A549 (cell line): Measurements from ENCODE around the gene MAPK12. TPM values are rescaled to one million over a fixed set of nuclear protein-coding genes. Genes with fewer than 3 reads are reported as not detected.

Experiments
- ATAC-seq, 2 experiments: fragments of 200-7000 bp in 1 of 2; fragments of >200 bp in 1 of 2; cut with Nextera tagmentation in 1 of 2; cut with Tn5 transposase in 1 of 2; 3 replicates each; pipeline versions ENCODE4 v1.8.0 to v1.9.1; 2018 to 2020; ENCODE audit warnings: mild to moderate bottlenecking in 1 of 2, moderate library complexity in 1 of 2
- CTCF ChIA-PET: fragments of 300-600 bp; sonication (Branson Sonifier 250); formaldehyde crosslinking; extraction: SDS; loops from one replicate; lab custom pipeline; 2021; ENCODE audit warnings: antibody characterized with exemption, inconsistent platforms; lab: Yijun Ruan, JAX
- POLR2A ChIA-PET: fragments of 350-600 bp; formaldehyde crosslinking; extraction: SDS; loops from one replicate; lab custom pipeline; 2021; ENCODE audit warnings: antibody characterized with exemption, inconsistent platforms; lab: Yijun Ruan, JAX
- DNase-seq, 2 experiments: peaks; one replicate each; pipeline versions ENCODE4 v3.0.0 to v3.0.0-alpha.2; 2011 to 2016; ENCODE audit warnings: low read depth in 1 of 2, low spot score in 1 of 2
- FAIRE-seq: peaks from 2 replicates; lab custom pipeline; 2011; peaks lifted over from hg19 to GRCh38; lab: Jason Lieb, UNC
- H3K27ac ChIP-seq, 2 experiments: fragments of >200 bp; sonication (Bioruptor Twin); formaldehyde crosslinking; 3 replicates each; pipeline ENCODE4 v1.5.1; 2016 to 2017
- H3K4me1 ChIP-seq: fragments of >200 bp; sonication (Bioruptor Twin); formaldehyde crosslinking; 3 replicates; pipeline ENCODE4 v1.6.1; 2016
- H3K4me2 ChIP-seq: fragments of >200 bp; sonication (Bioruptor Twin); formaldehyde crosslinking; 3 replicates; pipeline ENCODE4 v1.6.1; 2016
- H3K4me3 ChIP-seq: fragments of >200 bp; sonication (Bioruptor Twin); formaldehyde crosslinking; 3 replicates; pipeline ENCODE4 v1.5.1; 2016
- H3K9me3 ChIP-seq: fragments of >200 bp; sonication (Bioruptor Twin); formaldehyde crosslinking; 3 replicates; pipeline ENCODE4 v1.6.1; 2016
- CBX8 ChIP-seq: fragments of 200-600 bp; sonication (generic); IDR thresholded peaks from 2 replicates; pipeline ENCODE4 v1.6.1; 2016
- CHD2 ChIP-seq: fragments of 150-350 bp; IDR thresholded peaks from 2 replicates; pipeline ENCODE4 v1.6.1; 2014; ENCODE audit warnings: low read length; ENCODE audit not compliant: partially characterized antibody
- FOSB ChIP-seq: fragments of 250-450 bp; sonication (Bioruptor Pico); IDR thresholded peaks from 2 replicates; pipeline ENCODE4 v1.5.0; 2020; ENCODE audit warnings: mild to moderate bottlenecking, moderate library complexity
- FOSL2 ChIP-seq, 2 experiments: fragments of 450-650 bp in 1 of 2; fragments of >200 bp in 1 of 2; sonication (Bioruptor Twin) in 1 of 2; formaldehyde crosslinking; IDR thresholded peaks; 2 replicates each; pipeline versions ENCODE4 v1.5.0 to v1.6.1; 2016 to 2020; ENCODE audit warnings: mild to moderate bottlenecking in 1 of 2, moderate library complexity in 1 of 2
- FOXS1 ChIP-seq: fragments of 250-450 bp; sonication (Bioruptor Pico); IDR thresholded peaks from 2 replicates; pipeline ENCODE4 v1.5.0; 2020; ENCODE audit warnings: mild to moderate bottlenecking, moderate library complexity
- GATA3 ChIP-seq: IDR thresholded peaks from 2 replicates; pipeline ENCODE4 v1.6.1; 2012; ENCODE audit warnings: borderline replicate concordance
- HDAC2 ChIP-seq: fragments of 200-600 bp; sonication (generic); IDR thresholded peaks from 2 replicates; pipeline ENCODE4 v1.6.1; 2016
- HEYL ChIP-seq: fragments of 250-450 bp; sonication (Bioruptor Pico); IDR thresholded peaks from 2 replicates; pipeline ENCODE4 v1.8.0; 2021; ENCODE audit warnings: mild to moderate bottlenecking, moderate library complexity
- MAZ ChIP-seq: fragments of 150-350 bp; IDR thresholded peaks from 2 replicates; pipeline ENCODE4 v1.6.1; 2014; ENCODE audit warnings: antibody characterized with exemption, low read depth, low read length, borderline replicate concordance
- NFE2L2 ChIP-seq: fragments of 150-350 bp; conservative IDR thresholded peaks from 2 replicates; pipeline ENCODE4 v1.6.1; 2014; ENCODE audit warnings: low read length
- POLR2A ChIP-seq: IDR thresholded peaks from 2 replicates; pipeline ENCODE4 v1.6.1; 2012; ENCODE audit warnings: mild to moderate bottlenecking, low read length
- POLR2AphosphoS2 ChIP-seq: conservative IDR thresholded peaks from 2 replicates; pipeline ENCODE4 v1.6.1; 2012; ENCODE audit warnings: low read length, improper control_type of control experiment, inconsistent platforms
- RAD21 ChIP-seq, 2 experiments: fragments of >200 bp in 1 of 2; sonication (Bioruptor Twin) in 1 of 2; formaldehyde crosslinking in 1 of 2; IDR thresholded peaks in 1 of 2; conservative IDR thresholded peaks in 1 of 2; 2 replicates in 1 of 2; 3 replicates in 1 of 2; pipeline ENCODE4 v1.6.1; 2012 to 2018; ENCODE audit warnings: inconsistent platforms in 1 of 2
- RARB ChIP-seq: fragments of 250-450 bp; sonication (Bioruptor Pico); IDR thresholded peaks from 2 replicates; pipeline ENCODE4 v1.8.0; 2021; ENCODE audit warnings: mild to moderate bottlenecking, moderate library complexity
- RFX5 ChIP-seq: fragments of 450-650 bp; IDR thresholded peaks from 2 replicates; pipeline ENCODE4 v1.7.1; 2014; ENCODE audit warnings: antibody characterized with exemption, mild to moderate bottlenecking, moderate library complexity
- TP53 ChIP-seq: fragments of 250-450 bp; sonication (Bioruptor Pico); IDR thresholded peaks from 2 replicates; pipeline ENCODE4 v1.5.0; 2021; ENCODE audit warnings: mild to moderate bottlenecking, moderate library complexity
- ZC3H11A ChIP-seq: fragments of 450-650 bp; IDR thresholded peaks from 2 replicates; pipeline ENCODE4 v1.6.1; 2014; ENCODE audit warnings: antibody characterized with exemption, mild to moderate bottlenecking
- WGBS: methylation state at CpG from one replicate; pipeline ENCODE4 v1.1.6; 2017; ENCODE audit errors: missing lambda C conversion rate; 5-methylcytosine and 5-hydroxymethylcytosine counted together
- polyA plus RNA-seq, 4 experiments: library from polyadenylated mRNA; depleted of rRNA in 3 of 4; stranded (reverse); fragments of >200 nt; fragmentation: RNase III in 1 of 4; extraction: RNeasy Plus Mini Kit Qiagen cat#74134 plus additional on column Dnase treatment in 1 of 4; gene quantifications; 2 replicates in 3 of 4; 3 replicates in 1 of 4; pipeline ENCODE4 v1.2.3, GENCODE V29; 2011 to 2017
- TF ChIP-seq, protein P1 (sequence below): fragments of 250-450 bp; sonication (Bioruptor Pico); IDR thresholded peaks from 2 replicates; pipeline ENCODE4 v1.5.0; 2021; ENCODE audit warnings: mild to moderate bottlenecking, moderate library complexity, borderline replicate concordance
- TF ChIP-seq, protein P2 (sequence below): fragments of >200 bp; sonication (Bioruptor Twin); formaldehyde crosslinking; IDR thresholded peaks from 3 replicates; pipeline ENCODE4 v1.5.1; 2016
- TF ChIP-seq, protein P3 (sequence below): IDR thresholded peaks from 2 replicates; pipeline ENCODE4 v1.6.1; 2012
- TF ChIP-seq, protein P4 (sequence below): IDR thresholded peaks from 2 replicates; pipeline ENCODE4 v1.6.1; 2012; ENCODE audit warnings: low read depth, borderline replicate concordance

Gene MAPK12
- polyA plus RNA-seq, 2 of the 4 experiments (the other 2 are of a cell fraction): 12.5 to 25.8 TPM

DNA sequence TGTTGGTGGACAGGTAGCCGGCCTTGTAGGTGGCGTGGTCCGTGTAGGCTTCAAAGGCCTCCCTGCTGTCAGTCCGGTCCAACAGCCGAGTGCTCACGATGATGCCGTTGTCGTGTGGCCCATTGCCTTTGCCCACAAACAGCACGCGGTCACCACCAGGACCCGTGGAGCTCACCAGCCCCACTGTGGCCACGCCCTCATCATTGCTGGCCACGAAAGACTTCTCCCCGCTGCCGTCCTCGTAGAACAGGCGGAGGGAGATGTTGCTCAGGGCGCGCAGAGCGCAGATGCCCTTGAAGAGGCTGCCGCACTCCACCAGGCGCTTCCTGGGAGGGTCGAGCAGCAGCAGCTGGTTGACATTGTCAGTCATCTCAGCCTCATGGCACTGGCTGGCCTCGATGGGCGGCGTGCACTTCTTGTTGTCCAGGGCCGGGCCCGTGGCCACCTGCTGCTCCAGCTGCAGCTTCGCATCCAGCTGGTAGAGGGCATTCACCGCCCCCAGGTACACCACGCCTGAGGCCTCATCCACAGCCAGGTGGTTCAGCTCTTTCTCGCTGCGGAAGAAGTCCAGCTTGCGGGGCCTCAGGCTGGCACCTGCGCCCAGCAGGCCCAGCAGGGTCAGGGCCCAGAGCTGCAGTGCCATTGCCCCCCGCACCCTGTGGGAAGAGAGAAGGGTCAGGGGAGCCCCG lies 28.6 kb upstream of the MAPK12 start:
- DNase-seq (no peak), ATAC-seq (no peak), FAIRE-seq (no peak)
- Histone ChIP-seq H3K4me3 (no peak overlapping the region), H3K9me3 (no peaks in the 10 kb centered on the region), H3K27ac (no peak overlapping the region), H3K4me1 (peaks cover 25% of the 10 kb centered on the region), H3K4me2 (no peak overlapping the region)
- POLR2A ChIA-PET: no interaction called here
- TF ChIP-seq, protein P1, sequence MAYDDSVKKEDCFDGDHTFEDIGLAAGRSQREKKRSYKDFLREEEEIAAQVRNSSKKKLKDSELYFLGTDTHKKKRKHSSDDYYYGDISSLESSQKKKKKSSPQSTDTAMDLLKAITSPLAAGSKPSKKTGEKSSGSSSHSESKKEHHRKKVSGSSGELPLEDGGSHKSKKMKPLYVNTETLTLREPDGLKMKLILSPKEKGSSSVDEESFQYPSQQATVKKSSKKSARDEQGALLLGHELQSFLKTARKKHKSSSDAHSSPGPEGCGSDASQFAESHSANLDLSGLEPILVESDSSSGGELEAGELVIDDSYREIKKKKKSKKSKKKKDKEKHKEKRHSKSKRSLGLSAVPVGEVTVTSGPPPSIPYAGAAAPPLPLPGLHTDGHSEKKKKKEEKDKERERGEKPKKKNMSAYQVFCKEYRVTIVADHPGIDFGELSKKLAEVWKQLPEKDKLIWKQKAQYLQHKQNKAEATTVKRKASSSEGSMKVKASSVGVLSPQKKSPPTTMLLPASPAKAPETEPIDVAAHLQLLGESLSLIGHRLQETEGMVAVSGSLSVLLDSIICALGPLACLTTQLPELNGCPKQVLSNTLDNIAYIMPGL (CRISPR knock-in tag): no peak
- TF ChIP-seq RAD21 (conservative IDR thresholded peaks at IDR 0.05 in 1 of 2, IDR thresholded peaks at IDR 0.05 in 1 of 2) (no peak), FOSB (no peak), FOSL2 (IDR thresholded peaks at IDR 0.05) (no peak), FOSL2 (CRISPR knock-in tag; IDR thresholded peaks at IDR 0.05) (no peak), POLR2AphosphoS2 (no peak), HDAC2 (no peak)
- TF ChIP-seq, protein P2, sequence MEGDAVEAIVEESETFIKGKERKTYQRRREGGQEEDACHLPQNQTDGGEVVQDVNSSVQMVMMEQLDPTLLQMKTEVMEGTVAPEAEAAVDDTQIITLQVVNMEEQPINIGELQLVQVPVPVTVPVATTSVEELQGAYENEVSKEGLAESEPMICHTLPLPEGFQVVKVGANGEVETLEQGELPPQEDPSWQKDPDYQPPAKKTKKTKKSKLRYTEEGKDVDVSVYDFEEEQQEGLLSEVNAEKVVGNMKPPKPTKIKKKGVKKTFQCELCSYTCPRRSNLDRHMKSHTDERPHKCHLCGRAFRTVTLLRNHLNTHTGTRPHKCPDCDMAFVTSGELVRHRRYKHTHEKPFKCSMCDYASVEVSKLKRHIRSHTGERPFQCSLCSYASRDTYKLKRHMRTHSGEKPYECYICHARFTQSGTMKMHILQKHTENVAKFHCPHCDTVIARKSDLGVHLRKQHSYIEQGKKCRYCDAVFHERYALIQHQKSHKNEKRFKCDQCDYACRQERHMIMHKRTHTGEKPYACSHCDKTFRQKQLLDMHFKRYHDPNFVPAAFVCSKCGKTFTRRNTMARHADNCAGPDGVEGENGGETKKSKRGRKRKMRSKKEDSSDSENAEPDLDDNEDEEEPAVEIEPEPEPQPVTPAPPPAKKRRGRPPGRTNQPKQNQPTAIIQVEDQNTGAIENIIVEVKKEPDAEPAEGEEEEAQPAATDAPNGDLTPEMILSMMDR: no peak
- CTCF ChIA-PET: interaction anchor here (0.9 to 5.2 kb wide), 5 partner anchors 14 to 52 kb away, joined by 3 to 35 read pairs (median 4); no protein-coding TSS in a partner anchor
- WGBS: 96% methylated on average over 9 of the region's 37 CpGs

DNA sequence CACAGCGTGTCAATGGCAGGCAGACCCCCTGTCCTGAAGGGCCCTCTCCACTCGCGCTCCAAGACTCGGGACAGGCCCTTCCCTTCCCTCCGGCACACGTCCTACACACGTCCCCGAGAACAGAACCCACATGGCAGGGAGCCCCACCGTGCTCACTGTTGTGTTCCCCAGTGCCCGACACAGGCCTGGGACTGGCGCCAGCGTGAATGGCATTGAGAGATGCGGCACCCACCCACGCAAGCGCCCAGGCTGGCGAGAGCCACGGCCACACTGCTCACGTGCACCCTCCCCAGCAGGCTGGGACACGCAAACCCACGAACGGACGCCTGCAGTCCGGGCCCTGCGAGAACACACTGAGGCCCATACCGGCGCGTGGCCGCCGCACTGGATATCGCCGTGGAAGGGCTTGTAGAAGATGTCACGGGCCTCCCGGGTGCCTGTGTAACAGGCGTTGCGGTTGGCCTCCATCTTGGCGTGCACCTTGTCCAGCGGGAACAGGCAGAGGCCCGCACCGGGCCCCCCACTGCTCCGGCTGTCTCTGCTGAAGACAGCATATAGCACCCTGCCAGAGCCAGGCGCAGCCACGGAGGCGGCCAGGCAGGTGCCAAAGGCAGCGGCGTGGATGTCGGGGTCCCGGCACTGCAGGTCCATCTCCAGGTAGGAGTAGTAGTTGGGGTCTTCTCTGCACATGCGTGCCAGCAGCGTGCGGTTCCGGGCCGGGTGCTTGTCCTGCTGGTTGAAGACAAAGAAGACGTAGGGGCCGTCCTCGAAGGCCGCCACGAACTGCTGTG lies 27.9 kb upstream of the MAPK12 start:
- ATAC-seq (no peak), FAIRE-seq (no peak), DNase-seq (no peak)
- 100% methylated on average over 25 of the region's 57 CpGs for WGBS
- TF ChIP-seq POLR2A: no peak
- TF ChIP-seq ZC3H11A: no peak
- no peak overlapping the region for H3K4me3 ChIP-seq
- H3K27ac ChIP-seq: no peak overlapping the region
- peaks cover 19% of the 10 kb centered on the region for H3K4me1 ChIP-seq
- CTCF ChIA-PET: interaction anchor here (1.2 to 5.2 kb wide), 2 partner anchors 13 to 37 kb away, joined by 4 to 35 read pairs; no protein-coding TSS in a partner anchor
- H3K9me3 ChIP-seq: no peaks in the 10 kb centered on the region
- H3K4me2 ChIP-seq: no peak overlapping the region
- POLR2A ChIA-PET: no interaction called here

DNA sequence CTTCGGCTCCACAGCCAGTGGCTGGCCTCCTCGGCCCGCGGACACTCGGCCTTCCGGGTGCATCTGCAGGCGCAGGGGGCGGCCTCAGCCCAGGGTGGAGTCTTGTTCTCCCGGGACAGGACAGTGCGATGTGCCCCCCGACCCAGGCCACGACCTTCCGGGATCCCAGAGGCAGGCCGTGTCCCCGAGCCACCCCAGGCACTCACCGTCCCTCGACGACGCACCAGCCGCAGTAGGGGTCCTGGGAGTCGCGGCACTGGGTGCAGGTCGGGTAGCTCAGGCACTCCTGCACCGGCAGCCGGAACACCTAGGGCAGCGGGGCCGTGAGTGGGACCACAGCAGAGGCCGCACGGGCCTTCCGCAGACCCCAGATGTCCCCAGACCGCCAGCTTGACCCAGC lies 26.2 kb upstream of the MAPK12 start:
- FAIRE-seq: no peak
- WGBS: 94% methylated on average over 15 of the region's 31 CpGs
- Histone ChIP-seq H3K9me3 (no peaks in the 10 kb centered on the region), H3K4me2 (no peak overlapping the region), H3K4me1 (peaks cover 12% of the 10 kb centered on the region), H3K4me3 (no peak overlapping the region), H3K27ac (no peak overlapping the region)
- no peak for TF ChIP-seq GATA3
- TF ChIP-seq RAD21 (conservative IDR thresholded peaks at IDR 0.05 in 1 of 2, IDR thresholded peaks at IDR 0.05 in 1 of 2): no peak
- no peak for TF ChIP-seq RARB (CRISPR knock-in tag)
- TF ChIP-seq POLR2A: no peak
- no peak for TF ChIP-seq MAZ
- no peak for TF ChIP-seq FOSL2 (IDR thresholded peaks at IDR 0.05)
- no peak for TF ChIP-seq FOSL2 (CRISPR knock-in tag; IDR thresholded peaks at IDR 0.05)
- no peak for TF ChIP-seq FOXS1 (CRISPR knock-in tag)
- no peak for TF ChIP-seq TP53 (CRISPR knock-in tag)
- no peak for TF ChIP-seq CBX8
- TF ChIP-seq RFX5: no peak
- TF ChIP-seq, protein P3, sequence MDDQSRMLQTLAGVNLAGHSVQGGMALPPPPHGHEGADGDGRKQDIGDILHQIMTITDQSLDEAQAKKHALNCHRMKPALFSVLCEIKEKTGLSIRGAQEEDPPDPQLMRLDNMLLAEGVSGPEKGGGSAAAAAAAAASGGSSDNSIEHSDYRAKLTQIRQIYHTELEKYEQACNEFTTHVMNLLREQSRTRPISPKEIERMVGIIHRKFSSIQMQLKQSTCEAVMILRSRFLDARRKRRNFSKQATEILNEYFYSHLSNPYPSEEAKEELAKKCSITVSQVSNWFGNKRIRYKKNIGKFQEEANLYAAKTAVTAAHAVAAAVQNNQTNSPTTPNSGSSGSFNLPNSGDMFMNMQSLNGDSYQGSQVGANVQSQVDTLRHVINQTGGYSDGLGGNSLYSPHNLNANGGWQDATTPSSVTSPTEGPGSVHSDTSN: no peak
- TF ChIP-seq NFE2L2: no peak
- TF ChIP-seq, protein P4, sequence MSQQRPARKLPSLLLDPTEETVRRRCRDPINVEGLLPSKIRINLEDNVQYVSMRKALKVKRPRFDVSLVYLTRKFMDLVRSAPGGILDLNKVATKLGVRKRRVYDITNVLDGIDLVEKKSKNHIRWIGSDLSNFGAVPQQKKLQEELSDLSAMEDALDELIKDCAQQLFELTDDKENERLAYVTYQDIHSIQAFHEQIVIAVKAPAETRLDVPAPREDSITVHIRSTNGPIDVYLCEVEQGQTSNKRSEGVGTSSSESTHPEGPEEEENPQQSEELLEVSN: no peak
- no peak for TF ChIP-seq CHD2
- TF ChIP-seq POLR2AphosphoS2: no peak
- no peak for TF ChIP-seq HEYL (CRISPR knock-in tag)
- TF ChIP-seq, protein P1 (CRISPR knock-in tag): no peak
- ATAC-seq: no peak
- ChIA-PET POLR2A (no interaction called here), CTCF (interaction anchor here (0.7 to 1.2 kb wide), 3 partner anchors 16 to 162 kb away, joined by 3 to 4 read pairs (median 3); no protein-coding TSS in a partner anchor)
- DNase-seq: no peak
